Panc1 (cell line): ENCODE measurements around the gene CTSO. TPM values are rescaled to one million over a fixed set of nuclear protein-coding genes. Genes with fewer than 3 reads are reported as not detected.

Experiments
- ATAC-seq: fragments of 200-7000 bp; cut with Tn5 transposase; 2 replicates; pipeline ENCODE4 v1.9.1; 2020; ENCODE audit warnings: mild to moderate bottlenecking, moderate library complexity
- BruUV-seq: library from RNA; stranded (reverse); fragments of 400-500 nt; replicated peaks from 2 replicates; lab custom pipeline; 2021; lab: Mats Ljungman, UMichigan
- CTCF ChIA-PET: fragments of 300-600 bp; sonication (Branson Sonifier 250); formaldehyde crosslinking; loops from one replicate; lab custom pipeline; 2022; ENCODE audit warnings: antibody characterized with exemption; lab: Charles Lee
- POLR2A ChIA-PET: fragments of 300-600 bp; sonication (Branson Sonifier 250); formaldehyde crosslinking; loops from one replicate; lab custom pipeline; 2022; ENCODE audit warnings: antibody characterized with exemption; lab: Charles Lee
- DNase-seq: peaks from one replicate; pipeline ENCODE4 v3.0.0-alpha.2; 2010; ENCODE audit warnings: low read depth, low spot score
- H3K27ac ChIP-seq: 2 replicates; pipeline ENCODE4 v1.5.1; 2011; ENCODE audit warnings: mild to moderate bottlenecking, low read length, inconsistent platforms
- H3K27me3 ChIP-seq: fragments of 200-500 bp; sonication (Bioruptor generic); 2 replicates; pipeline ENCODE4 v1.6.0; 2014; ENCODE audit warnings: low read length, inconsistent platforms; ENCODE audit not compliant: control insufficient read depth, insufficient read depth
- H3K36me3 ChIP-seq: fragments of 200-500 bp; sonication (Bioruptor generic); 2 replicates; pipeline ENCODE4 v1.5.1; 2014; ENCODE audit warnings: inconsistent platforms, mild to moderate bottlenecking, low read length, moderate library complexity; ENCODE audit not compliant: control insufficient read depth, insufficient read depth
- H3K4me1 ChIP-seq: 2 replicates; pipeline ENCODE4 v1.5.1; 2011; ENCODE audit warnings: inconsistent platforms, mild to moderate bottlenecking, low read length, moderate library complexity; ENCODE audit not compliant: control insufficient read depth, insufficient read depth
- H3K4me3 ChIP-seq, 2 experiments: 2 replicates each; pipeline ENCODE4 v1.5.1; 2011 to 2012; ENCODE audit warnings: low read depth in 2 of 2, low read length in 2 of 2, mild to moderate bottlenecking in 2 of 2, inconsistent platforms in 1 of 2, moderate library complexity in 1 of 2
- H3K9me3 ChIP-seq: fragments of 200-500 bp; sonication (Bioruptor generic); 2 replicates; pipeline ENCODE4 v1.5.1; 2014; ENCODE audit warnings: low read depth, mild to moderate bottlenecking, inconsistent platforms, low read length, moderate library complexity; ENCODE audit not compliant: control insufficient read depth, insufficient read depth
- CTCF ChIP-seq: fragments of 450-650 bp; IDR thresholded peaks from 2 replicates; pipeline ENCODE4 v1.5.1; 2017; ENCODE audit warnings: mild to moderate bottlenecking
- POLR2AphosphoS5 ChIP-seq: IDR thresholded peaks from 2 replicates; pipeline ENCODE4 v1.6.1; 2012; ENCODE audit warnings: mild to moderate bottlenecking, low read depth, low read length, moderate library complexity
- REST ChIP-seq, 2 experiments: IDR thresholded peaks; 2 replicates each; pipeline ENCODE4 v1.6.1; 2011 to 2012; ENCODE audit warnings: low read depth in 2 of 2, control low read depth in 1 of 2, low read length in 1 of 2, mild to moderate bottlenecking in 1 of 2, moderate library complexity in 1 of 2; ENCODE audit not compliant: insufficient read depth in 1 of 2
- SIN3A ChIP-seq: IDR thresholded peaks from 2 replicates; pipeline ENCODE4 v1.6.1; 2012; ENCODE audit warnings: low read depth, mild to moderate bottlenecking, low read length, moderate library complexity, borderline replicate concordance; ENCODE audit not compliant: insufficient read depth
- TCF7L2 ChIP-seq: IDR thresholded peaks from 2 replicates; pipeline ENCODE4 v1.6.1; 2011; ENCODE audit warnings: mild to moderate bottlenecking, low read depth, low read length, inconsistent platforms
- in situ Hi-C: cut with HindIII; loops from 2 replicates; pipeline ENCODE4 v1.10.0; 2016; ENCODE audit warnings: low sequenced_read_pairs, low pct_unique_long_range_greater_than_20kb
- intact Hi-C: fragments of 100-400 bp; cut with micrococcal nuclease; formaldehyde crosslinking; loops from one replicate; pipeline ENCODE4 v1.10.0; 2022; ENCODE audit not compliant: unreplicated experiment
- total RNA-seq: library from RNA; stranded (reverse); gene quantifications from one replicate; pipeline ENCODE4 v1.2.1, GENCODE V29; 2021; ENCODE audit not compliant: unreplicated experiment

Gene CTSO
- total RNA-seq, 1 experiment from 2014 or later, result 3.3 TPM

GRCh38 chr4:155950461-155950860 is 3.2 kb downstream of the CTSO start:
- in situ Hi-C loops, result no loop called here
- Histone ChIP-seq H3K36me3 (no peaks in the 10 kb centered on the region), H3K4me1 (no peaks in the 10 kb centered on the region), H3K4me3 (no peak overlapping the region), H3K27me3 (no peaks in the 10 kb centered on the region), H3K9me3 (no peaks in the 10 kb centered on the region), H3K27ac (no peak overlapping the region)
- ChIA-PET POLR2A (no interaction called here), CTCF (no interaction called here)
- DNase-seq (no peak), ATAC-seq (no peak)
- intact Hi-C loops, result loop anchor here (5.0 kb wide), 1 partner anchor 543 kb away; no protein-coding TSS in a partner anchor
- BruUV-seq, result no TSS peak
- TF ChIP-seq POLR2AphosphoS5 (no peak), SIN3A (no peak), TCF7L2 (no peak), REST (IDR thresholded peaks at IDR 0.05; ENCODE audit: insufficient read depth in 1 of 2, low read depth in 2 of 2, low read length in 1 of 2) (no peak), CTCF (no peak)

DNA sequence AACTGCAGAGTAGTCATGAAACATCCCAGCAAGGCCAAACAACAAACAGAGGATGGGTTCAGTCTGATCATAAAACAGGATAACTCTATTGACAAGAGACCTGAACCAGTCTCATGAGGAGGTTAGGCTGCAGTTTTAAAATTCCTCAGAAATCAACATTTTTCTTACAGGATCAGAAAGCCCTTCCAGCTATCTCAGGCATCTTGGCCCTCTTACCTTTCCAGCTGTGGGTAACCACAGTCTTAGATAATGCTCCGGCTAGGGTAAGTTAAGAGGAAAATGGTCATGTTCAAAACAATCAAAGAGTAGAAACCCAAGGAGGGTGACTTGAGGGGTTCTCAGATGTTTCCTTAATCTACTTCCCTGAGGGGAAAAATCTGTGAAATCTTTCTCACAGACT is 5.1 kb downstream of the CTSO start:
- Histone ChIP-seq H3K4me3 (no peak overlapping the region), H3K36me3 (no peaks in the 10 kb centered on the region), H3K27me3 (no peaks in the 10 kb centered on the region), H3K4me1 (no peaks in the 10 kb centered on the region), H3K27ac (no peak overlapping the region), H3K9me3 (no peaks in the 10 kb centered on the region)
- TF ChIP-seq CTCF (no peak), SIN3A (no peak), TCF7L2 (no peak)
- ATAC-seq, result no peak
- CTCF ChIA-PET, result no interaction called here
- intact Hi-C loops (loop anchor here (5.0 kb wide), 1 partner anchor 126 kb away; no protein-coding TSS in a partner anchor), in situ Hi-C loops (no loop called here)
- POLR2A ChIA-PET, result no interaction called here
- no peak for DNase-seq
- BruUV-seq, result no TSS peak
